NCI-H1048 (cell line): Measurements from ENCODE around the gene NUDC.

Source experiments
- DNase-seq: peaks from one replicate; lab custom pipeline; 2025; lab: John Stamatoyannopoulos, UW

The NUDC gene

DNA sequence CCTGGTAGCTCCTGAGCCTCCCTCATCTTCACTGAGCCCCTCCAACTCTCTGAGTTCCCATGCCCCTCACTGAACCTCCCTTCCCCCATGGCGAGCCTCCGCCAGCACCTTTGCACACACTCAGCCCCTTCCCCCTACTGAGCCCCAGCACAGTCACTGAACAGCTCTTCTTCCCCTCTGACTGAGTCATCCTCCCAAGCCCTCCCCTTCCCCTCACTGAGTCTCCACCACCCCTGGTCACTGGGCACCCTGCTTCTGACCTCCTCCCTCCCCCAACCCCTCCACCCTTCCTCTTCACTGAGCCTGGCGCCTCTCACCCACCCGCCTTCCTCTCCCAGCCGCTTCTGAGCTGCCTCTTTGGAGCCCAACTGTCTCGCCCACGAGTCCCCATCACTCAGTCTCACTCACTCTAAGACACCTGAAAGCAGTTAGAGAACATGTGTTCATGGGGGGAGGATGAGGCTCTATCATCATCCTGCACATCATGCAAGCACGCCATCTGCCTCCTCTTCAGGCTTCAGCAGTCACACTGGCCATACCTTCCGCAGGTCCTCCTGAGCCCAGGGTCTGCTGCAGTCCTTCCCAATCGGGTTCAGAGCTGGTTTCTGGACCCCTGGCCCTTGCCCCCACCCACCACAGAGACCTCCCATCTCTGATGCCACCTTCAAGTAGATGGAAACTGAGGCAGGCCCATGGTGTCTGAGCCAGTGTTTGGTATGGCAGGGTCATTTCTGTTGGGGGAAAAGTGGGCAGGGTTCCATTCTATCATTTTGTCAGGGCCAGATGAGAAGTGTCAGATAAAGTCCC is 70.0 kb downstream of the NUDC start:
- DNase-seq: no peak

DNA sequence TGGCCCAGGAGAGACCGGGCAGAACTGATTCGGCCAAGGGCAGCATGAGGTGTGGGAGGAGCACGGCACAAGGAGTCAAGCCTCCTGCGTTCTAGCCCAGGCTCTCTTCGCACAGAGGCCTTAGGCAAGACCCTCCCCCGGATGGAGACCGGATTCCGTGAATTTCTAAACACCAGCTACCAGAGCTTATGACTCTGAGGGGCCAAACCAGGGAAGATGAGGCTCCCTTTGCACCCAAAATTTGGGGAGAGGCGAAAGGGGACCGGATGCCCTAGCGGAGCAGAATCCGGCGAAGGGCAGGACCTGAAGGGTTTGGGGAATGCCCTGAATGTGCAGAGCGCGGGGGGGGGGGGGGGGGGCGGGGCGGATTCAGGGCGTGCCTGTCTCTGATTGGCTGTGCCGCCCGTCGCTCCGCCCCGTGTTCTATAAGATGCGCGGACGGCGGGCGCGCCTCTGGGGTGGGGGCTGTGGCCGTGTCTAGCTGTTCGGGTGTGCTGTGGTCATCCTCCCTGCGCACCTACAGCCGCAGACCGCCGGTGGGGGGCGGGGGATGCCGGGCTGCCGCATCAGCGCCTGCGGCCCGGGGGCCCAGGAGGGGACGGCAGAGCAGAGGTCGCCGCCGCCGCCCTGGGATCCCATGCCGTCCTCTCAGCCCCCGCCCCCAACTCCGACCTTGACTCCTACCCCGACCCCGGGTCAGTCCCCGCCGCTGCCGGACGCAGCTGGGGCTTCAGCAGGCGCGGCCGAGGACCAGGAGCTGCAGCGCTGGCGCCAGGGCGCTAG is 71.9 kb downstream of the NUDC start, which contains the start of gene TRNP1:
TRNP1 (plus strand) TSS at position 456 of the 783 bp plus-strand sequence; CDS start at position 551, 95 bp downstream.
- peak; percentile 30 for DNase-seq

DNA sequence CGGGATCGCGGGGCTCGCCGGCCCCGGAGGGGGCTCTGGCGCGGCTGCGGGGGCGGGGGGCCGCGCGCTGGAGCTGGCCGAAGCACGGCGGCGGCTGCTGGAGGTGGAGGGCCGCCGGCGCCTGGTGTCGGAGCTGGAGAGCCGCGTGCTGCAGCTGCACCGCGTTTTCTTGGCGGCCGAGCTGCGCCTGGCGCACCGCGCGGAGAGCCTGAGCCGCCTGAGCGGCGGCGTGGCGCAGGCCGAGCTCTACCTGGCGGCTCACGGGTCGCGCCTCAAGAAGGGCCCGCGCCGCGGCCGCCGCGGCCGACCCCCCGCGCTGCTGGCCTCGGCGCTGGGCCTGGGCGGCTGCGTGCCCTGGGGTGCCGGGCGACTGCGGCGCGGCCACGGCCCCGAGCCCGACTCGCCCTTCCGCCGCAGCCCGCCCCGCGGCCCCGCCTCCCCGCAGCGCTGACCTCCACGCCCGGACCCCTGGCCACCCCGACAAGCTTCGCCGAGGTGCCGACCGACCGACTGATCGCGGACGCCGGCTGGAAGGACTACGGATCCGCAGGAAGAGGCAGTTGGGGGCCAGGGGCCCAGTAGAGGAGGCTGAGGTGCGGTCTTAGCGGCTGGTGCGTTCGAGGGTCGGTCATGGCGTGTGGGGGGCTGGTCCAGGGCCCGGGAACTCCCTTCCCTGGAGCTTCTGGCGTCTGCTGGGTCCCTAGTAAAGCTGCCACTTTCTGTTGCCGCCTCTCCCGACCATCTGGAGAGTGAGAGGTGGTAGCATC is 72.7 kb downstream of the NUDC start:
- DNase-seq: no peak

DNA sequence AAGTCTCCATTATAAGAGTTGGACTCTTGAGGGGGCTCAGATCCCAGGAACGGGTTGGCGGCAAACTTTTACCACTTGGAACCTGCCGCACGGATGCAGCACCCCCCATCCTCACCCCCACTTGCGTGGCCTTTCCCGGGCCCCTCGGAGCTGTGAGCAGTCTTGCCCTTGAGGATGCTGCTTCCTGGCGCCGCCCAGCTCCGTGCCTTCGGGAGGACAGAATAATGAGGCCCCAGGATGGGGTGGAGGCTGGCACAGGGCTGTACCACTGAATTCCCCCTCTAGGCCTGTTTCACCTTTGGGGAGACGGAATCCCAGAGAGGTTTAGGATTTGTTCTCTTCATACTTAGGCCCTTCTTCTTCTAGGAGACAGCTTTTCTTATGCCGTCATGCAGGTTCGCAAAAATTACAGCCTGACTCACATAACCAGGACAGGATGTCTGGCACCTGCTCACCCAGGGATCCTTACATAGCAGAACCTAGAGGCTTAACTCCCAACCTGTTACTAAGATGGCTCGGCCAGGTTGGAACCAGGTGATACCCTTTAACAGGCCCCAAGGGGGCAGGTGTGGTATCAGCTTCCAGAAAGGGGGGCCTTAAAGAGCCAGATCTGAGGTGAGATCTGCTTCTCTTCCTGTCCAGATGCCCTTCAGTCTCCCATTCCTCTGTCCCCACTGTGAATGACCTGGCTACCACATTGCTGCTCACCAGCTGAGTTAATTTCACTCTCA is 73.4 kb downstream of the NUDC start:
- no peak for DNase-seq

DNA sequence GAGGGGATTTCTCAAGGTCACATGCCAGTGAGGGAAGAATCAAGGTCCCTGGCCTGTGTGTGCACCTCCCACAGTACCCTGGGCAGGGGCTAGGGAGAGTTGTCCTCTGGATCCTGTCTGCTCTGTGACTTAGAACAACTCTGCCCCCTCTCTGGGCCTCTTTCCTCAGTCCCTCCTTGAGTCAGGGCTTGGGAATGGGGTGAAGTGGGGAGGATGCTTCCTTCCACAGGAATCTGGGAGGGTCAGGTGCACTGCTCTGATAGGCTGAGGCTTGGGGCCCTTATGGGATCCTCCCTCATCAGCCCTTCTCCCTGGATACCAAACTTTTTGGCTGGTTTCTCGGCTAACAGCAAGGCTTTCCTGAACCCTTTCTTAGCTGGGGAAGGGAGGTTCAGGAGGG is 74.5 kb downstream of the NUDC start:
- DNase-seq: no peak
